HEK293T (cell line): ENCODE data around the gene NIT2.

Experiments
- ARNT ChIP-seq: fragments of 450-650 bp; IDR thresholded peaks from 2 replicates; pipeline ENCODE4 v1.6.1; 2017; ENCODE audit warnings: mild to moderate bottlenecking
- BHLHE40 ChIP-seq: fragments of 450-650 bp; IDR thresholded peaks from 2 replicates; pipeline ENCODE4 v1.6.1; 2016; ENCODE audit warnings: mild to moderate bottlenecking, moderate library complexity, borderline replicate concordance
- FOXA1 ChIP-seq: fragments of 450-650 bp; IDR thresholded peaks from 2 replicates; pipeline ENCODE4 v1.6.1; 2016; ENCODE audit warnings: mild to moderate bottlenecking
- FOXK2 ChIP-seq: fragments of 450-650 bp; IDR thresholded peaks from 2 replicates; pipeline ENCODE4 v1.6.1; 2016; ENCODE audit warnings: mild to moderate bottlenecking
- SUZ12 ChIP-seq: fragments of 450-650 bp; IDR thresholded peaks from 2 replicates; pipeline ENCODE4 v1.6.1; 2016; ENCODE audit warnings: mild to moderate bottlenecking

- TF ChIP-seq FOXK2 (no peak), SUZ12 (no peak), BHLHE40 (no peak), FOXA1 (no peak), ARNT (no peak)
These were observed 66.5 kb downstream of the NIT2 start, which contains the start of the genes LNP1 and TOMM70 for GRCh38 chr3:100400780-100401673.
